ENCODE measurements around the gene SECTM1. TPM values are rescaled to one million over a fixed set of nuclear protein-coding genes. Genes with fewer than 3 reads are reported as not detected.
A peak's percentile ranks its signal among the peaks of the same experiment; 100 is the strongest.

Gene SECTM1
- total and polyA plus RNA-seq, 9 of the 15 experiments (the other 6 are each of a cell fraction or from before 2014, with no cell fraction given), result 0.11 to 0.46 (median 0.18) TPM; not detected in 6

DNA sequence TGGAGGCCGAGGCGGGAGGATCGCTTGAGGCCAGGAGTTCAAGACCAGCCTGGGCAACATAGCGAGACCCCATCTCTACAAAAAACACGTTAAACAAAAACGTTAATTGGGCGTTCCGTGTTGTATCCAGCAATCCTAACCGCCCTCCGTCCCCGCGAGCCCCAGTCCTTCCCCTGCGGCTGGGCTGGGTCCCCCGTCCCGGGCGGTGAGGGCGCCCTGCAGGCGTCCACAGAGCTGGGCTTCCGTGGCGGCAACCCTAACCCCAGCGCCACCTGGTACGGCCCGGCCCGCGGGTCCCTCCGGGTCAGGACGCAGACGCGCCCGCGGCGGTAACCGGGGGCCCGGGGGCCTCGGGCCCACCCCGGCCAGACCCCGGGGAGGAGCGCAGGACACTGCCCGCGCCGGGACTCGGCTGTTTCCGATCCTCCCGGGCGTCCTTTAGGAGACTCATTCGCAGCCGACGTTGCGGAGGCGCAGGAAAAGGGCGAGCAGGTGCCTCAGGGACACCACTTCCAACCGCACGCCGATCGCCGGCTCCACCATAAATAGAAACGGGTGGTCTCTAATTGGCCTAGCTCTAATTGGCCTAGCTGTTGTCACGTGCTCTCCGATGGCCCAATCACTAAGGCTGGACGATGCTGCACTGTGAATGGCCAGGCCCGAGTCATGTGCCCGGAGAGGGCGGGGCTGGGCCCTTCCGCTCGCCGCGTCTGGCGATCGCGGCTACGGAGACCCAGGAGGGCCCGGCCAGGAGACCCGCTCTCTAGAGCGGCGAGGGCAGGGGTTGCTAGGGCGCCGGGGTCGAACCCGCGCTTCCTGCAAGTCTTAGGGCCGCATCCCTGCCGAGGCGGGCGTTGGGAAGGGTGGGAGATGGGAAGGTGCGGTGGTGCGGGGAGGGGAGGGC is 41.1 kb downstream of the SECTM1 start (continued):
- TF ChIP-seq, protein P1, sequence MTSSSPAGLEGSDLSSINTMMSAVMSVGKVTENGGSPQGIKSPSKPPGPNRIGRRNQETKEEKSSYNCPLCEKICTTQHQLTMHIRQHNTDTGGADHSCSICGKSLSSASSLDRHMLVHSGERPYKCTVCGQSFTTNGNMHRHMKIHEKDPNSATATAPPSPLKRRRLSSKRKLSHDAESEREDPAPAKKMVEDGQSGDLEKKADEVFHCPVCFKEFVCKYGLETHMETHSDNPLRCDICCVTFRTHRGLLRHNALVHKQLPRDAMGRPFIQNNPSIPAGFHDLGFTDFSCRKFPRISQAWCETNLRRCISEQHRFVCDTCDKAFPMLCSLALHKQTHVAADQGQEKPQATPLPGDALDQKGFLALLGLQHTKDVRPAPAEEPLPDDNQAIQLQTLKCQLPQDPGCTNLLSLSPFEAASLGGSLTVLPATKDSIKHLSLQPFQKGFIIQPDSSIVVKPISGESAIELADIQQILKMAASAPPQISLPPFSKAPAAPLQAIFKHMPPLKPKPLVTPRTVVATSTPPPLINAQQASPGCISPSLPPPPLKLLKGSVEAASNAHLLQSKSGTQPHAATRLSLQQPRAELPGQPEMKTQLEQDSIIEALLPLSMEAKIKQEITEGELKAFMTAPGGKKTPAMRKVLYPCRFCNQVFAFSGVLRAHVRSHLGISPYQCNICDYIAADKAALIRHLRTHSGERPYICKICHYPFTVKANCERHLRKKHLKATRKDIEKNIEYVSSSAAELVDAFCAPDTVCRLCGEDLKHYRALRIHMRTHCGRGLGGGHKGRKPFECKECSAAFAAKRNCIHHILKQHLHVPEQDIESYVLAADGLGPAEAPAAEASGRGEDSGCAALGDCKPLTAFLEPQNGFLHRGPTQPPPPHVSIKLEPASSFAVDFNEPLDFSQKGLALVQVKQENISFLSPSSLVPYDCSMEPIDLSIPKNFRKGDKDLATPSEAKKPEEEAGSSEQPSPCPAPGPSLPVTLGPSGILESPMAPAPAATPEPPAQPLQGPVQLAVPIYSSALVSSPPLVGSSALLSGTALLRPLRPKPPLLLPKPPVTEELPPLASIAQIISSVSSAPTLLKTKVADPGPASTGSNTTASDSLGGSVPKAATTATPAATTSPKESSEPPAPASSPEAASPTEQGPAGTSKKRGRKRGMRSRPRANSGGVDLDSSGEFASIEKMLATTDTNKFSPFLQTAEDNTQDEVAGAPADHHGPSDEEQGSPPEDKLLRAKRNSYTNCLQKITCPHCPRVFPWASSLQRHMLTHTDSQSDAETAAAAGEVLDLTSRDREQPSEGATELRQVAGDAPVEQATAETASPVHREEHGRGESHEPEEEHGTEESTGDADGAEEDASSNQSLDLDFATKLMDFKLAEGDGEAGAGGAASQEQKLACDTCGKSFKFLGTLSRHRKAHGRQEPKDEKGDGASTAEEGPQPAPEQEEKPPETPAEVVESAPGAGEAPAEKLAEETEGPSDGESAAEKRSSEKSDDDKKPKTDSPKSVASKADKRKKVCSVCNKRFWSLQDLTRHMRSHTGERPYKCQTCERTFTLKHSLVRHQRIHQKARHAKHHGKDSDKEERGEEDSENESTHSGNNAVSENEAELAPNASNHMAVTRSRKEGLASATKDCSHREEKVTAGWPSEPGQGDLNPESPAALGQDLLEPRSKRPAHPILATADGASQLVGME (CRISPR knock-in tag; IDR thresholded peaks at IDR 0.05), result 0 out of 2 replicates have a peak, but pooled peaks have one; percentile 46
- TF ChIP-seq, protein P2, sequence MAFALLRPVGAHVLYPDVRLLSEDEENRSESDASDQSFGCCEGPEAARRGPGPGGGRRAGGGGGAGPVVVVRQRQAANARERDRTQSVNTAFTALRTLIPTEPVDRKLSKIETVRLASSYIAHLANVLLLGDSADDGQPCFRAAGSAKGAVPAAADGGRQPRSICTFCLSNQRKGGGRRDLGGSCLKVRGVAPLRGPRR (CRISPR knock-in tag; IDR thresholded peaks at IDR 0.05), result no peak
- TF ChIP-seq SMARCC2 (IDR thresholded peaks at IDR 0.05; ENCODE audit: low read depth), result no peak
- TF ChIP-seq PHTF2 (CRISPR knock-in tag; IDR thresholded peaks at IDR 0.05), result no peak
- no peak for TF ChIP-seq HDGF (IDR thresholded peaks at IDR 0.05)
- no peak for TF ChIP-seq ZC3H8 (IDR thresholded peaks at IDR 0.05)
- peak; percentile 78 for TF ChIP-seq CXXC5 (CRISPR knock-in tag; IDR thresholded peaks at IDR 0.05)
- TF ChIP-seq, protein P3, sequence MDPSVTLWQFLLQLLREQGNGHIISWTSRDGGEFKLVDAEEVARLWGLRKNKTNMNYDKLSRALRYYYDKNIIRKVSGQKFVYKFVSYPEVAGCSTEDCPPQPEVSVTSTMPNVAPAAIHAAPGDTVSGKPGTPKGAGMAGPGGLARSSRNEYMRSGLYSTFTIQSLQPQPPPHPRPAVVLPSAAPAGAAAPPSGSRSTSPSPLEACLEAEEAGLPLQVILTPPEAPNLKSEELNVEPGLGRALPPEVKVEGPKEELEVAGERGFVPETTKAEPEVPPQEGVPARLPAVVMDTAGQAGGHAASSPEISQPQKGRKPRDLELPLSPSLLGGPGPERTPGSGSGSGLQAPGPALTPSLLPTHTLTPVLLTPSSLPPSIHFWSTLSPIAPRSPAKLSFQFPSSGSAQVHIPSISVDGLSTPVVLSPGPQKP (CRISPR knock-in tag; IDR thresholded peaks at IDR 0.05), result no peak
- TF ChIP-seq FOXJ3 (CRISPR knock-in tag; IDR thresholded peaks at IDR 0.05), result no peak
- TF ChIP-seq CBX3 (IDR thresholded peaks at IDR 0.05; ENCODE audit: borderline replicate concordance in 1 of 2, low read length in 2 of 2), result no peak
- TF ChIP-seq, protein P4, sequence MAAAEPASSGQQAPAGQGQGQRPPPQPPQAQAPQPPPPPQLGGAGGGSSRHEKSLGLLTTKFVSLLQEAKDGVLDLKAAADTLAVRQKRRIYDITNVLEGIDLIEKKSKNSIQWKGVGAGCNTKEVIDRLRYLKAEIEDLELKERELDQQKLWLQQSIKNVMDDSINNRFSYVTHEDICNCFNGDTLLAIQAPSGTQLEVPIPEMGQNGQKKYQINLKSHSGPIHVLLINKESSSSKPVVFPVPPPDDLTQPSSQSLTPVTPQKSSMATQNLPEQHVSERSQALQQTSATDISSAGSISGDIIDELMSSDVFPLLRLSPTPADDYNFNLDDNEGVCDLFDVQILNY (CRISPR knock-in tag; IDR thresholded peaks at IDR 0.05), result no peak
- TF ChIP-seq RAD21 (CRISPR knock-in tag; conservative IDR thresholded peaks at IDR 0.05 in 1 of 2, IDR thresholded peaks at IDR 0.05 in 1 of 2), result no peak
- TF ChIP-seq, protein P5, sequence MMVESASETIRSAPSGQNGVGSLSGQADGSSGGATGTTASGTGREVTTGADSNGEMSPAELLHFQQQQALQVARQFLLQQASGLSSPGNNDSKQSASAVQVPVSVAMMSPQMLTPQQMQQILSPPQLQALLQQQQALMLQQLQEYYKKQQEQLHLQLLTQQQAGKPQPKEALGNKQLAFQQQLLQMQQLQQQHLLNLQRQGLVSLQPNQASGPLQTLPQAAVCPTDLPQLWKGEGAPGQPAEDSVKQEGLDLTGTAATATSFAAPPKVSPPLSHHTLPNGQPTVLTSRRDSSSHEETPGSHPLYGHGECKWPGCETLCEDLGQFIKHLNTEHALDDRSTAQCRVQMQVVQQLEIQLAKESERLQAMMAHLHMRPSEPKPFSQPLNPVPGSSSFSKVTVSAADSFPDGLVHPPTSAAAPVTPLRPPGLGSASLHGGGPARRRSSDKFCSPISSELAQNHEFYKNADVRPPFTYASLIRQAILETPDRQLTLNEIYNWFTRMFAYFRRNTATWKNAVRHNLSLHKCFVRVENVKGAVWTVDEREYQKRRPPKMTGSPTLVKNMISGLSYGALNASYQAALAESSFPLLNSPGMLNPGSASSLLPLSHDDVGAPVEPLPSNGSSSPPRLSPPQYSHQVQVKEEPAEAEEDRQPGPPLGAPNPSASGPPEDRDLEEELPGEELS (CRISPR knock-in tag; IDR thresholded peaks at IDR 0.05; ENCODE audit: borderline replicate concordance), result peak; percentile 77; the same call in 1 of the 2 replicates
- no peak for TF ChIP-seq PRMT5 (CRISPR knock-in tag; IDR thresholded peaks at IDR 0.05)
- TF ChIP-seq YBX1 (IDR thresholded peaks at IDR 0.05), result no peak
- peak in 1 of 2 experiments; percentile 35; a peak in 1 of 4 replicates for TF ChIP-seq HDAC1 (IDR thresholded peaks at IDR 0.05)
- TF ChIP-seq KAT2B (IDR thresholded peaks at IDR 0.05; ENCODE audit: low read depth, low read length), result no peak
